HepG2 (cell line): ENCODE results near the gene ENTREP3. TPM values are rescaled to one million over a fixed set of nuclear protein-coding genes. Genes with fewer than 3 reads are reported as not detected.
A peak's percentile ranks its signal among the peaks of the same experiment; 100 is the strongest.

ENCODE experiments used
- ARID2 ChIP-seq: sonication (generic); formaldehyde crosslinking; IDR thresholded peaks from 2 replicates; pipeline ENCODE4 v1.8.1; 2022; ENCODE audit warnings: mild to moderate bottlenecking, missing genetic modification reagents, borderline replicate concordance
- ARNTL ChIP-seq: sonication (generic); formaldehyde crosslinking; IDR thresholded peaks from 2 replicates; pipeline ENCODE4 v1.4.0; 2020; ENCODE audit warnings: mild to moderate bottlenecking, missing genetic modification reagents
- CBFB ChIP-seq: sonication (generic); formaldehyde crosslinking; IDR thresholded peaks from 2 replicates; pipeline ENCODE4 v1.4.0; 2020; ENCODE audit warnings: missing genetic modification reagents
- HOXD1 ChIP-seq: sonication (generic); formaldehyde crosslinking; IDR thresholded peaks from 2 replicates; pipeline ENCODE4 v1.5.0; 2020; ENCODE audit warnings: missing genetic modification reagents
- PHF5A ChIP-seq: IDR thresholded peaks from one replicate; pipeline ENCODE4 v1.6.1; 2018; ENCODE audit warnings: low read depth, missing genetic modification reagents; ENCODE audit not compliant: unreplicated experiment
- RARA ChIP-seq: IDR thresholded peaks from 2 replicates; pipeline ENCODE4 v1.6.1; 2016; ENCODE audit warnings: missing genetic modification reagents, missing compliant biosample characterization
- RBAK ChIP-seq: sonication (generic); formaldehyde crosslinking; IDR thresholded peaks from 2 replicates; pipeline ENCODE4 v1.5.1; 2020; ENCODE audit warnings: mild to moderate bottlenecking, missing genetic modification reagents
- REL ChIP-seq: sonication (generic); formaldehyde crosslinking; conservative IDR thresholded peaks from 2 replicates; pipeline ENCODE4 v1.8.0; 2022; ENCODE audit warnings: mild to moderate bottlenecking, missing genetic modification reagents, moderate library complexity
- SAP130 ChIP-seq: IDR thresholded peaks from 2 replicates; pipeline ENCODE4 v1.6.1; 2016; ENCODE audit warnings: low read depth
- SNAPC2 ChIP-seq: sonication (generic); formaldehyde crosslinking; IDR thresholded peaks from 2 replicates; pipeline ENCODE4 v1.8.1; 2022; ENCODE audit warnings: mild to moderate bottlenecking, missing genetic modification reagents
- SP2 ChIP-seq: sonication (generic); formaldehyde crosslinking; IDR thresholded peaks from 2 replicates; pipeline ENCODE4 v1.5.1; 2020; ENCODE audit warnings: mild to moderate bottlenecking, missing genetic modification reagents
- ZNF263 ChIP-seq: sonication (generic); formaldehyde crosslinking; IDR thresholded peaks from 2 replicates; pipeline ENCODE4 v1.4.0; 2020; ENCODE audit warnings: missing genetic modification reagents
- ZNF275 ChIP-seq: sonication (generic); formaldehyde crosslinking; IDR thresholded peaks from 2 replicates; pipeline ENCODE4 v1.8.0; 2022; ENCODE audit warnings: missing genetic modification reagents, mild to moderate bottlenecking, inconsistent platforms, borderline replicate concordance
- ZNF468 ChIP-seq: sonication (generic); formaldehyde crosslinking; IDR thresholded peaks from 2 replicates; pipeline ENCODE4 v1.8.0; 2022; ENCODE audit warnings: mild to moderate bottlenecking, moderate library complexity, missing genetic modification reagents
- ZNF678 ChIP-seq: sonication (generic); formaldehyde crosslinking; IDR thresholded peaks from 2 replicates; pipeline ENCODE4 v1.4.0; 2020; ENCODE audit warnings: mild to moderate bottlenecking, missing genetic modification reagents
- ZNF878 ChIP-seq: sonication (generic); formaldehyde crosslinking; IDR thresholded peaks from 2 replicates; pipeline ENCODE4 v1.8.1; 2023; ENCODE audit warnings: mild to moderate bottlenecking, missing genetic modification reagents, moderate library complexity
- ZSCAN22 ChIP-seq: sonication (generic); formaldehyde crosslinking; IDR thresholded peaks from 2 replicates; pipeline ENCODE4 v1.4.0; 2020; ENCODE audit warnings: mild to moderate bottlenecking, missing genetic modification reagents
- ZSCAN9 ChIP-seq: IDR thresholded peaks from 2 replicates; pipeline ENCODE4 v1.6.1; 2016; ENCODE audit warnings: borderline replicate concordance
- polyA plus RNA-seq, 8 experiments: library from polyadenylated mRNA; depleted of rRNA in 3 of 8; stranded (reverse) in 7 of 8; unstranded in 1 of 8; fragments of >200 nt; fragmentation: Illumina TruSeq in 4 of 8; extraction: Trizol in 4 of 8; gene quantifications; 2 replicates each; pipeline versions ENCODE4 v1.2.1 to v1.2.3, GENCODE V29; 2011 to 2016; ENCODE audit warnings: low read depth in 4 of 8, missing spikeins in 1 of 8, mixed read lengths in 1 of 8; ENCODE audit not compliant: insufficient read depth in 1 of 8
- total RNA-seq, 5 experiments: library from RNA; depleted of rRNA; stranded (reverse); fragments of >200 nt; fragmentation: Illumina TruSeq; extraction: Trizol; gene quantifications; 2 replicates each; pipeline ENCODE4 v1.2.3, GENCODE V29; 2016; ENCODE audit warnings: low read depth in 1 of 5
- TF ChIP-seq, protein P1 (sequence below): IDR thresholded peaks from 2 replicates; pipeline ENCODE4 v1.6.1; 2018; ENCODE audit warnings: missing genetic modification reagents
- TF ChIP-seq, protein P2 (sequence below): sonication (generic); formaldehyde crosslinking; IDR thresholded peaks from 2 replicates; pipeline ENCODE4 v1.4.0; 2020; ENCODE audit warnings: missing genetic modification reagents, mild to moderate bottlenecking, borderline replicate concordance
- TF ChIP-seq, protein P3 (sequence below): IDR thresholded peaks from 2 replicates; pipeline ENCODE4 v1.6.1; 2016
- TF ChIP-seq, protein P4 (sequence below): sonication (generic); formaldehyde crosslinking; IDR thresholded peaks from 2 replicates; pipeline ENCODE4 v1.4.0; 2020; ENCODE audit warnings: missing genetic modification reagents, borderline replicate concordance

Gene ENTREP3
- total and polyA plus RNA-seq, 2 of the 13 experiments (the other 11 are each of a cell fraction or from before 2014, with no cell fraction given), result 4.1 to 9.9 TPM

GRCh38 chr1:155250633-155251449, 4.4 kb downstream of the ENTREP3 start (continued):
- 0 out of 2 replicates have a peak, but pooled peaks have one; percentile 24 for TF ChIP-seq ZNF275 (CRISPR knock-in tag)
- TF ChIP-seq ARID2 (CRISPR knock-in tag), result no peak
- TF ChIP-seq CBFB (CRISPR knock-in tag), result no peak
- peak; percentile 70; the same call in 1 of the 2 replicates for TF ChIP-seq REL (CRISPR knock-in tag)
- TF ChIP-seq SAP130 (CRISPR knock-in tag), result peak; percentile 69
- 0 out of 2 replicates have a peak, but pooled peaks have one; percentile 25 for TF ChIP-seq ZSCAN9 (CRISPR knock-in tag)
- TF ChIP-seq ZNF878 (CRISPR knock-in tag), result no peak
- peak; percentile 80; the same call in 1 of the 2 replicates for TF ChIP-seq SNAPC2
- no peak for TF ChIP-seq HOXD1
- TF ChIP-seq PHF5A (CRISPR knock-in tag), result no peak
- TF ChIP-seq, protein P1, sequence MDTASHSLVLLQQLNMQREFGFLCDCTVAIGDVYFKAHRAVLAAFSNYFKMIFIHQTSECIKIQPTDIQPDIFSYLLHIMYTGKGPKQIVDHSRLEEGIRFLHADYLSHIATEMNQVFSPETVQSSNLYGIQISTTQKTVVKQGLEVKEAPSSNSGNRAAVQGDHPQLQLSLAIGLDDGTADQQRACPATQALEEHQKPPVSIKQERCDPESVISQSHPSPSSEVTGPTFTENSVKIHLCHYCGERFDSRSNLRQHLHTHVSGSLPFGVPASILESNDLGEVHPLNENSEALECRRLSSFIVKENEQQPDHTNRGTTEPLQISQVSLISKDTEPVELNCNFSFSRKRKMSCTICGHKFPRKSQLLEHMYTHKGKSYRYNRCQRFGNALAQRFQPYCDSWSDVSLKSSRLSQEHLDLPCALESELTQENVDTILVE (CRISPR knock-in tag), result peak; percentile 31; the same call in 1 of the 2 replicates
- TF ChIP-seq ARNTL (CRISPR knock-in tag), result no peak
- TF ChIP-seq RBAK (CRISPR knock-in tag), result no peak
- TF ChIP-seq, protein P2, sequence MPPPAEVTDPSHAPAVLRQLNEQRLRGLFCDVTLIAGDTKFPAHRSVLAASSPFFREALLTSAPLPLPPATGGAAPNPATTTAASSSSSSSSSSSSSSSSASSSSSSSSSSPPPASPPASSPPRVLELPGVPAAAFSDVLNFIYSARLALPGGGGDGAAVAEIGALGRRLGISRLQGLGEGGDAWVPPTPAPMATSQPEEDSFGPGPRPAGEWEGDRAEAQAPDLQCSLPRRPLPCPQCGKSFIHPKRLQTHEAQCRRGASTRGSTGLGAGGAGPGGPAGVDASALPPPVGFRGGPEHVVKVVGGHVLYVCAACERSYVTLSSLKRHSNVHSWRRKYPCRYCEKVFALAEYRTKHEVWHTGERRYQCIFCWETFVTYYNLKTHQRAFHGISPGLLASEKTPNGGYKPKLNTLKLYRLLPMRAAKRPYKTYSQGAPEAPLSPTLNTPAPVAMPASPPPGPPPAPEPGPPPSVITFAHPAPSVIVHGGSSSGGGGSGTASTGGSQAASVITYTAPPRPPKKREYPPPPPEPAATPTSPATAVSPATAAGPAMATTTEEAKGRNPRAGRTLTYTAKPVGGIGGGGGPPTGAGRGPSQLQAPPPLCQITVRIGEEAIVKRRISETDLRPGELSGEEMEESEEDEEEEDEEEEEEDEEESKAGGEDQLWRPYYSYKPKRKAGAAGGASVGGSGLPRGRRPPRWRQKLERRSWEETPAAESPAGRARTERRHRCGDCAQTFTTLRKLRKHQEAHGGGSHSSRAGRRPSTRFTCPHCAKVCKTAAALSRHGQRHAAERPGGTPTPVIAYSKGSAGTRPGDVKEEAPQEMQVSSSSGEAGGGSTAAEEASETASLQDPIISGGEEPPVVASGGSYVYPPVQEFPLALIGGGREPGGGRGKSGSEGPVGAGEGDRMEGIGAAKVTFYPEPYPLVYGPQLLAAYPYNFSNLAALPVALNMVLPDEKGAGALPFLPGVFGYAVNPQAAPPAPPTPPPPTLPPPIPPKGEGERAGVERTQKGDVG (CRISPR knock-in tag), result 0 out of 2 replicates have a peak, but pooled peaks have one; percentile 25
- TF ChIP-seq, protein P3, sequence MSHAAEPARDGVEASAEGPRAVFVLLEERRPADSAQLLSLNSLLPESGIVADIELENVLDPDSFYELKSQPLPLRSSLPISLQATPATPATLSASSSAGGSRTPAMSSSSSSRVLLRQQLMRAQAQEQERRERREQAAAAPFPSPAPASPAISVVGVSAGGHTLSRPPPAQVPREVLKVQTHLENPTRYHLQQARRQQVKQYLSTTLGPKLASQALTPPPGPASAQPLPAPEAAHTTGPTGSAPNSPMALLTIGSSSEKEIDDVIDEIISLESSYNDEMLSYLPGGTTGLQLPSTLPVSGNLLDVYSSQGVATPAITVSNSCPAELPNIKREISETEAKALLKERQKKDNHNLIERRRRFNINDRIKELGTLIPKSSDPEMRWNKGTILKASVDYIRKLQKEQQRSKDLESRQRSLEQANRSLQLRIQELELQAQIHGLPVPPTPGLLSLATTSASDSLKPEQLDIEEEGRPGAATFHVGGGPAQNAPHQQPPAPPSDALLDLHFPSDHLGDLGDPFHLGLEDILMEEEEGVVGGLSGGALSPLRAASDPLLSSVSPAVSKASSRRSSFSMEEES (CRISPR knock-in tag), result no peak
- TF ChIP-seq ZNF263, result no peak
- TF ChIP-seq, protein P4, sequence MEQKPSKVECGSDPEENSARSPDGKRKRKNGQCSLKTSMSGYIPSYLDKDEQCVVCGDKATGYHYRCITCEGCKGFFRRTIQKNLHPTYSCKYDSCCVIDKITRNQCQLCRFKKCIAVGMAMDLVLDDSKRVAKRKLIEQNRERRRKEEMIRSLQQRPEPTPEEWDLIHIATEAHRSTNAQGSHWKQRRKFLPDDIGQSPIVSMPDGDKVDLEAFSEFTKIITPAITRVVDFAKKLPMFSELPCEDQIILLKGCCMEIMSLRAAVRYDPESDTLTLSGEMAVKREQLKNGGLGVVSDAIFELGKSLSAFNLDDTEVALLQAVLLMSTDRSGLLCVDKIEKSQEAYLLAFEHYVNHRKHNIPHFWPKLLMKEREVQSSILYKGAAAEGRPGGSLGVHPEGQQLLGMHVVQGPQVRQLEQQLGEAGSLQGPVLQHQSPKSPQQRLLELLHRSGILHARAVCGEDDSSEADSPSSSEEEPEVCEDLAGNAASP (CRISPR knock-in tag), result 0 out of 2 replicates have a peak, but pooled peaks have one; percentile 39
- TF ChIP-seq ZNF468 (CRISPR knock-in tag), result no peak
- no peak for TF ChIP-seq ZSCAN22 (CRISPR knock-in tag)
- TF ChIP-seq RARA (CRISPR knock-in tag), result peak; percentile 42
- TF ChIP-seq ZNF678 (CRISPR knock-in tag), result no peak
- TF ChIP-seq SP2 (CRISPR knock-in tag), result no peak
